Adipocyte (in vitro differentiated cells): Measurements from ENCODE around the gene OSCAR.
A peak's percentile ranks its signal among the peaks of the same experiment; 100 is the strongest.

Experiments
- DNase-seq: peaks from one replicate; pipeline ENCODE4 v3.0.0-alpha.2; 2015; ENCODE audit warnings: low read depth
- H3K27me3 ChIP-seq: replicated peaks from 2 replicates; pipeline ENCODE4 v1.7.0; 2013; ENCODE audit warnings: mild to moderate bottlenecking, low read length, moderate library complexity; ENCODE audit not compliant: control insufficient read depth, insufficient read depth
- H3K36me3 ChIP-seq: 2 replicates; pipeline ENCODE4 v1.7.0; 2013; ENCODE audit warnings: low read length, mild to moderate bottlenecking, moderate library complexity; ENCODE audit not compliant: control insufficient read depth, insufficient read depth, severe bottlenecking
- H3K4me1 ChIP-seq: 2 replicates; pipeline ENCODE4 v1.7.0; 2013; ENCODE audit warnings: mild to moderate bottlenecking, low read length, moderate library complexity; ENCODE audit not compliant: control insufficient read depth, insufficient read depth
- H3K4me3 ChIP-seq: 2 replicates; pipeline ENCODE4 v1.7.0; 2013; ENCODE audit warnings: mild to moderate bottlenecking, low read length, moderate library complexity
- H3K9ac ChIP-seq: 2 replicates; pipeline ENCODE4 v1.7.0; 2013; ENCODE audit warnings: mild to moderate bottlenecking, low read length, moderate library complexity
- H3K9me3 ChIP-seq: 2 replicates; pipeline ENCODE4 v1.7.0; 2013; ENCODE audit warnings: mild to moderate bottlenecking, low read length, moderate library complexity; ENCODE audit not compliant: control insufficient read depth

The OSCAR gene

DNA sequence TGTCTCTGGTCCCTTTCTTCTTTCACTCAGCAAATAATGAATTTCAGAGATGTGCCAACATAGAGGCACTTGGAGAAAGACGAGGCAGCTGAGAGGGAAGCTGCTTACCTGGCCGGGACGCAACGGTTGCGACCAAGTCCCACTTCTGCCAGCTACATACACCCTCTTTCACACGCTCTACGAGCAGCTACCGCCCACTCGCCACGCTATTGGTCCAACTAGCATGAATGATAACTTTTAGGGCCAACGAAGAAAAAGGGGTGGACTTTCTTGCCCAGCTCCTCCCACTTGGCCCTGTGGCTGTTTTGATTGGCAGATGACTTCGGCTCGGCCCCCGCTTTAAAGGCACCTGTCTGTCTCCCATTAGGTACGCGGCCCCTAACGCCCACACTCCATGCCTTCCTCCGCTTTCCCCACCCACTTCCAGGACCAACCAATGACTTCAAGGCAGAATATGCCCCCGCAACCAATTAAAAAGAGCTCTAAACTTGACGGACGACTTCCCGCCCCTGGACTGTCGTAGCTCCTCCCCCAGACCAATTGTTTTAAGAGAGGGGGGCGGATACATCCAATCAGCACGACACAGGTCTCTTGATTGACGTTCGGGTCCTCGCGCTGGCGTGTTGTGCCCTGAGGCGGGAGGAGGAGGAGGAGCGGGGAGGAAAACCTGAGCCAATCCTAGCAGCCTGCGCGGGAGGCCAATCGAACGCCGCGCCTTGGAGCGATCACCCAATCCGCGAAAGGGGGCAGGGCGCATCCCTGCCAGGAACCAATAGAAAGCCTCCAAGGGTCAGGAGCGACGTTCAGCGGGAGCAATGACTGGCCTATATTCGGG lies 36.5 kb upstream of the OSCAR start:
- H3K4me1 ChIP-seq: peaks cover 17% of the 10 kb centered on the region
- H3K36me3 ChIP-seq: no peaks in the 10 kb centered on the region
- peak overlapping the region; percentile 88 for H3K9ac ChIP-seq
- peak; percentile 100 for DNase-seq
- peak overlapping the region; percentile 77 for H3K4me3 ChIP-seq
- H3K27me3 ChIP-seq: peaks cover 2% of the 10 kb centered on the region
- H3K9me3 ChIP-seq: no peaks in the 10 kb centered on the region

DNA sequence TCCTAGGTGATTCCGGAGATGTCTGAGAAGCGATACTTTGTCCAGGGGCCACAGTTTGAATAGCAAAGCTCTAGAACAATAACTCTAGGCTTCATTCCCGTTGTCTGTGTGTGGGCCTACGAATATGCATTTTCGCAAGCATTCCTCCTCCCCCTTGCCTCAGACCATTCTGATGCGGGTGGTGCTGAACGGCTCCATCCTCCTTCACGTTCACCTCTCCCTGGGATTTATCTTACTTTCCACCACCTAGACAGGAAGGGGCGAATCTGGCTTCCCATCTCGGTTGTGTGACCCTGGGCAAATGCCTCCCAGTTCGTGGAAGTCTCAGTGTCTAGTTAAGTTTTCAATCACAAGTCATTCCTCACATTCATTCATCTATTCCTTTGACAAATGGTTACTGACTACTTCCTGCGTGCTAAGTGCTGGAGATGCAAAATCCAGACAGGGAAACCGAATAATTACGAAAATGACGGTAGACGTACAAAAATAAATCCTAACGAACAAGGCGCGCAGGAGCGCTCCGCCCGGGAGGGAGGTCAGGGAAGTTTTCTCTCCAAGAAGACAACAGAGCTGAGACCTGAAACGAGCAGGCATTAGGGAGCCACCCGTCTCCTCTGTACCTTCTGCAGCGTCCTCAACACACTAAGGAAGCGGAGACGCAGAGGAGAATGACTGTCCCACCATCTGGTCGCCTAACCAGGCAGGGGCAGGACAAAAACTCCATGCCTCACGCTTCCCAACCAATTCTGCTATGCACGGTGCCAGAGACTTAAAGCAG lies 35.7 kb upstream of the OSCAR start:
- peaks cover 2% of the 10 kb centered on the region for H3K27me3 ChIP-seq
- H3K9ac ChIP-seq: peak overlapping the region; percentile 42

DNA sequence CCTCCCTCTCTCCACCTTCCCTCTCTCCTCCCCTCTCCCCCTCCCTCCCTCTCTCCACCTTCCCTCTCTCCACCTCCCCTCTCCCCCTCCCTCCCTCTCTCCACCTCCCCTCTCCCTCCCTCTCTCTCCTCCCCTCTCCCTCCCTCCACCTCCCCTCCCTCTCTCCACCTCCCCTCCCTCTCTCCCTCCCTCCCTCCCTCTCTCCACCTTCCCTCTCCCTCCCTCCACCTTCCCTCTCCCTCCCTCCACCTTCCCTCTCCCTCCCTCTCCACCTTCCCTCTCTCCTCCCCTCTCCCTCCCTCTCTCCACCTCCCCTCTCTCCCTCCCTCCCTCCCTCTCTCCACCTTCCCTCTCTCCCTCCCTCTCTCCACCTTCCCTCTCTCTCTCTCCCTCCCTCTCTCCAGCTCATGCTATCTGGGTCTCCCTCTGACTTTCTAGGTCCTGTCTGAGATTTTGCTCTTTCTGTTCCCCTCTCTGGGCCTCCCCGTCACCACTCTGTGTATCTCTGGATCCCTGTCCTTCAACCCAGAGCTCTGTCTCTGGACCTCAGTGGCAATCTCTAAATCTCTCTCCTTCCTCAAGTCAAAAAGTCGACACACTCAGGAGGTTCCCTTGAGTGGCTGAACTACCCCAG lies 33.5 kb upstream of the OSCAR start:
- H3K4me1 ChIP-seq: peaks cover 13% of the 10 kb centered on the region
- peaks cover 23% of the 10 kb centered on the region for H3K36me3 ChIP-seq
- H3K4me3 ChIP-seq: no peak overlapping the region
- no peak overlapping the region for H3K9ac ChIP-seq
- no peak for DNase-seq
- peaks cover 2% of the 10 kb centered on the region for H3K27me3 ChIP-seq
- H3K9me3 ChIP-seq: no peaks in the 10 kb centered on the region

More for the DNA sequence above, 35.7 kb upstream of the OSCAR start:
- Histone ChIP-seq H3K36me3 (peaks cover 7% of the 10 kb centered on the region), H3K4me1 (peaks cover 17% of the 10 kb centered on the region), H3K9me3 (no peaks in the 10 kb centered on the region), H3K4me3 (peak overlapping the region; percentile 77)
- DNase-seq: peak; percentile 43

DNA sequence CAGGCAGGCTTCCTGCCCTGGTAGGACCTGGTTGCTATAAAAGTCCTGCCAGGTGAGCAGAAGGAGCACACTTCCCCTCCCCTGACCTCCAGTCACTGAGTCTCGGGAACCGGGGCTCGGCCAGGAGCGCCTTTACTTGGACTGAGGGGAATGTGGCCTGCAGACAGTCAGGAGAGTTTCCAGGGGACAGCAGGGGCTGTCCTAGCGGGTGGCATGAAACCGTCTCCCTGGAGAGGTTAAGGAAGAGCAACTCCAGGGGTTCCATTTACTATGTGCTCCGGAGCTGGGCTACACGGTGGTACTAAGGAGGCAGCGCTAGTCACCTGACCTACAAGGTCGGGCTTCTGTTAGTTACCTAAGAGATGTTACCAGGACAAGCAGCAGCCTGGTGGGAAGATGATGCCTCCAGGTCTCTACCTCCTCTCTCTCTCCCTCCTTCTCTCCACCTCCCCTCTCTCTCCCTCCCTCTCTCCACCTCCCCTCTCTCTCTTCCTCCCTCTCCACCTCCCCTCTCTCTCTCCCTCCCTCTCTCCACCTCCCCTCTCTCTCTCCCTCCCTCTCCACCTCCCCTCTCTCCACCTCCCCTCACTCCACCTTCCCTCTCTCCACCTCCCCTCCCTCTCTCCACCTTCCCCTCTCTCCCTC lies 32.8 kb upstream of the OSCAR start:
- Histone ChIP-seq H3K9me3 (no peaks in the 10 kb centered on the region), H3K4me1 (peaks cover 10% of the 10 kb centered on the region), H3K36me3 (peaks cover 28% of the 10 kb centered on the region), H3K4me3 (no peak overlapping the region), H3K9ac (no peak overlapping the region), H3K27me3 (peaks cover 2% of the 10 kb centered on the region)
- no peak for DNase-seq

DNA sequence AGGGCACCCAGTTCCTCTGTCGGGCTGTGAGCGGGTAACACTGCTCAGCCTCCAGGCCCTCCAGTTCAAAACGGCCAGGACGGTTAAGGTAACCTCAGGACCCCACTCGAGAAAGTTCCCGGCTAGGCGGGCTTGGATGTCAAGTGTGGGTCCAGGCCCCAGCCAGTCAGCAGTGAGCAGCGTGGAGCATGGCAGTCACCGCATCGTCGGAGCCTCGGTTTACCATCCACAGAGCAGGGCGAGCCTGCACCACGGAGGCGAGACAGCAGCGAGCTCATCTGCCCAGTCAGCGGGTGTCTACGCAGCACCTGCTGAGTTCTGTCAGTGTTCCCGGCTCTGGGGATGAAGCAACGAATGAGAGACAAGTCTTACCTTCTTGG lies 29.0 kb upstream of the OSCAR start:
- Histone ChIP-seq H3K4me3 (no peak overlapping the region), H3K9me3 (no peaks in the 10 kb centered on the region), H3K36me3 (peaks cover 59% of the 10 kb centered on the region), H3K27me3 (peaks cover 2% of the 10 kb centered on the region), H3K9ac (no peak overlapping the region), H3K4me1 (no peaks in the 10 kb centered on the region)
- DNase-seq: no peak

DNA sequence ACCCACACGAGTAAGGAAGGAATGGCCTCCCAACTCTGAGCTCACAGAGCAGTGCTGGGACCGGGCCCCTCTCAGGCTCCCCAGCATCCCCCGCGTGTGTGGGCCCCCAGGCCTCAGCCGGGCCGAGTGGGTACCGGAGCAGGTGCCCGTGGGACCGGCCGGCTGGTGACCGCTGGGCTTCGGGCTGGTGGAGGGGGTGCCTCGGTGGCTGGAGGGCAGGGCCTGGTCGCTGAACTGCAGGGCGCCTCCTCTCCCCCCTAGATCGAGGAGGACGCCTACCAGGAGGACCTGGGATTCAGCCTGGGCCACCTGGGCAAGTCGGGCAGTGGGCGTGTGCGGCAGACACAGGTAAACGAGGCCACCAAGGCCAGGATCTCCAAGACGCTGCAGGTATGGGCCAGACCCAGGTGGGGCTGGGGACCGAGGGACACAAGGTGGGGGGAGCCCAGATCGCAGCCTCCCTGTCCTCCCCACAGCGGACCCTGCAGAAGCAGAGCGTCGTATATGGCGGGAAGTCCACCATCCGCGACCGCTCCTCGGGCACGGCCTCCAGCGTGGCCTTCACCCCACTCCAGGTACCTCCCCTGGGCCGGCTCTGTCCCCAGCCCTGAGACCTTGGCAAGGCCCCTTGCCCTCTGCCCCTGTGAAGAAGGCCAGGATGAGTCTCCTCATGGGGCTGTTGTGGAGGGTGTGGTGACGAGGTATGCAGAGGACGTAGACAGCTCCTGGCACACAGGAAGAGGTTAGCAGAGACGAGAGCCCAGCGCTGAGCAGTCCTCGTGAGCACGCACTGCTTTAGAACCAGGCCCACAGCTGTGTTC lies 28.4 kb upstream of the OSCAR start:
- Histone ChIP-seq H3K9ac (no peak overlapping the region), H3K27me3 (peaks cover 2% of the 10 kb centered on the region), H3K9me3 (no peaks in the 10 kb centered on the region), H3K4me3 (no peak overlapping the region), H3K4me1 (no peaks in the 10 kb centered on the region), H3K36me3 (peaks cover 65% of the 10 kb centered on the region)
- no peak for DNase-seq

DNA sequence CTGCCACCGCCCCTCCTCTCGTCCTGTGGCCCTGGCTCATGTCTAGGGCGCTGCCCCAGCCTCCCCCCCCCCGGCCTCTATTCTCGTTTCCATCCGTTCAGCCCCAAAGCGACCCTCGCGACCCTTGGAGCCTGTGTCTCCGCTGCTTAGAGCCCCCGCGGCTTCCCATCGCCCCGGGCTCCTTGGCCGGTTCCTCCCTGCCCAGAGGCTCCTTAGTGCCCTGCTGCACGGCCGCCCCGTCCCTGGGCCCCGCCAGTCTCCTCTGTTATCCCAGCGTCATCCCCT lies 27.8 kb upstream of the OSCAR start:
- Histone ChIP-seq H3K9ac (no peak overlapping the region), H3K4me3 (no peak overlapping the region), H3K9me3 (no peaks in the 10 kb centered on the region), H3K27me3 (no peaks in the 10 kb centered on the region), H3K36me3 (peaks cover 71% of the 10 kb centered on the region), H3K4me1 (no peaks in the 10 kb centered on the region)
- DNase-seq: no peak

DNA sequence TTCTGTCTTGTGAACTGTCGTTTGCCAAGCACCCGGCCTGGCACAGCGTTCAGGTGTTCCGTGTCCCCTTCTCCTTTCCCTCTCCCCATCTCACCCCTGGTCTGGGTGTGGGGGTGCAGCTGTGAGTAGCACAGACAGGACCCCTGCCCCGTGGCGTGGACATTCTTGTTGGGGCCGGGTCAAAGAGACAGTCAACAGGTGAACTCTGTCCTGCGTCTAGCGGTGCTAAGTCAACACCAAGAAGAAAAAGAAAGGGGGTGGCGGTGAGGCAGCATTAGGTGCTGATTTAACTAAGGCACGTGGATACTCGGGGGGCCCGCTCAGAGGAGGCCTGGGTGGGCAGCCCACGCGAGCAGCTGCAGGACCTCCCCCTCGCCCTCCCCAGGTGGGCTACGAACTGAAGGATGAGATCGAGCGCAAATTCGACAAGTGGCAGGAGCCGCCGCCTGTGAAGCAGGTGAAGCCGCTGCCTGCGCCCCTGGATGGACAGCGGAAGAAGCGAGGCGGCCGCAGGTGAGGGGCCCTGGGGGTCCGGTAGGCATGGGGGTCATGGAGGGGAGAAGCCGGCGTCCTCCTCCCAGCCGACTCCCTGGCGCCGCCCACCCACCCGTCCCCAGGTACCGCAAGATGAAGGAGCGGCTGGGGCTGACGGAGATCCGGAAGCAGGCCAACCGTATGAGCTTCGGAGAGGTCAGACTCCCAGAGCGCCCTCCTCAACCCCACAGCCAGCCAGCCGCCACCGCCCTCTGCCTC lies 27.3 kb upstream of the OSCAR start:
- Histone ChIP-seq H3K9me3 (no peaks in the 10 kb centered on the region), H3K27me3 (no peaks in the 10 kb centered on the region), H3K36me3 (peaks cover 76% of the 10 kb centered on the region), H3K9ac (no peak overlapping the region), H3K4me1 (no peaks in the 10 kb centered on the region), H3K4me3 (no peak overlapping the region)
- no peak for DNase-seq

DNA sequence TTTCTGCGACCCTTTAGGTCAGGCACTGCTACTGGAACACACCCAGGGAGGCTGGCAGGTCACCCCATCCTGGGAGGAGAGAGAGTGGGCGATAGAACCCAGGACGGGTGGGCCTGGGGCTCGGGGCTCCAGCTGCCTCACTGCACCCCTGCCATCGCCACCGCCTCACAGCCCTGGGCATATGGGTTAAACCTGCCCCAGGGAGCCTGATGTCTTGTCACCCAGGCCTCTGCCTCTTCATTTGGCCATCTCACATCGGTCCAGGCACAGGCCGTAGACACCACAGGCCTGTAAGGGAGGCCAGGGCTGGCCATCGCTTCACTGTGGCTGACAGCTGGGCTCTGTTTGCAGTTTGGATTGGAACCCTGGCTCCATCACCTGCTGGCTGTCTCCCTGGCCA lies 25.1 kb upstream of the OSCAR start:
- Histone ChIP-seq H3K4me1 (no peaks in the 10 kb centered on the region), H3K9me3 (no peaks in the 10 kb centered on the region), H3K9ac (no peak overlapping the region), H3K36me3 (peaks cover 80% of the 10 kb centered on the region), H3K4me3 (no peak overlapping the region), H3K27me3 (no peaks in the 10 kb centered on the region)
- DNase-seq: no peak

DNA sequence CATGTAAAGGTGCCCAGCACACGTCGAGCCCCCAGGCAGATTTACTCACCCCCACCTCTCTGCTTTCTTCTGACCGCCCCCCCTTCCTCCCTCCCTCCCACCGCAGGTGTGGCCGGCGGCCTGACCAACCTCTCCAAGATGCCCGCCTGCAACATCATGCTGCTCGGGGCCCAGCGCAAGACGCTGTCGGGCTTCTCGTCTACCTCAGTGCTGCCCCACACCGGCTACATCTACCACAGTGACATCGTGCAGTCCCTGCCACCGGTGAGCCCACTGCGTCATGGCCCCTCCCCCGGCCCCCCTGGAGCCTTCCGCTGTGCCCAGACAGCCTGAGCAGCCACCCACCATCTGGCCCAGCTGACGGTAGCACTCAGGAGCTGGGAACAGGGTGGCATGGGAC lies 23.8 kb upstream of the OSCAR start:
- Histone ChIP-seq H3K4me3 (no peak overlapping the region), H3K36me3 (peaks cover 86% of the 10 kb centered on the region)

More for the DNA sequence above, 23.8 kb upstream of the OSCAR start:
- Histone ChIP-seq H3K4me1 (no peaks in the 10 kb centered on the region), H3K9ac (no peak overlapping the region), H3K9me3 (no peaks in the 10 kb centered on the region), H3K27me3 (no peaks in the 10 kb centered on the region)
- no peak for DNase-seq
